ENCODE results near the gene CYP1B1.

DNA sequence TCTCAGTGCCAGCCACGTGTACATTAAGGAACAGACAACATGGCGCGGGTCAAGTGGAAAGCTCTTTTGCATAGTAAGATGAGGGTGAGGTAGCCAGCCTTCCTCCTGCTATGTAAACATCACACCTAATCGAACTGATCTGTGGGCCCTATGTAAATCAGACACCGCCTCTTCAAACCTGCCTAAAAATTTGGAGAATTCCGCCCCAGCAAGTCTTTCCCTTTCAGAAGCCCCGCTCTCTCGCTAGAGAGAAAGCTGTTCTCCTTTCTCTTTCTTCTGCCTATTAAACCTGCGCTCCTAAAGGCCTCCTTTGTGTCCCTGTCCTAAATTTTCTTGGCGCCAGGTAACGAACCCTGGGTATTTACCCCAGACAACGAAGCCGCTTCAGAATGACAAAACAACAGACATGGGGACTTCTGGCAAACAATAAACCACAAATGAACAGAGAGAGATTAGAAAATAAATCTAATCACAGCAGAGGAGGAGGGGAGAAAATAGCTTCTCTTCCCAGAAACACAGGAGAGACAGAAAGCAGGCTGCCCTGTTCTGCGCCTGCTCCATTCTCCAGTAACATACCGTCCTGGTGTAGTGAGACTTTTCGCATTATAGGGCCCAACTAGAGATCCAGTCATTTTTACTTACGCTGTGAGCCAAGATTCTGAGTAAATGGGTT lies 31.9 kb upstream of the CYP1B1 start:
- TF ChIP-seq YY1 (IDR thresholded peaks at IDR 0.05; ENCODE audit: insufficient read depth, insufficient read length) = peak; percentile 17
- no peak for TF ChIP-seq SUZ12 (IDR thresholded peaks at IDR 0.05; ENCODE audit: extremely low read depth, insufficient read depth, insufficient read length)
- TF ChIP-seq ZNF274 (IDR thresholded peaks at IDR 0.05; ENCODE audit: low read depth, low read length) = no peak

Measured in NT2/D1 (cell line).